Muscle of leg (tissue), 11 donors: ENCODE results near the gene CHN2. TPM values are rescaled to one million over a fixed set of nuclear protein-coding genes. Genes with fewer than 3 reads are reported as not detected.
A peak's percentile ranks its signal among the peaks of the same experiment; 100 is the strongest.
"Not testable (repeated sequence)": the region's sequence is repeated elsewhere in the genome, so short reads cannot be mapped to it uniquely, and the experiment has no call there.

Experiments
- DNase-seq: peaks from one replicate; pipeline ENCODE4 v3.0.0; 2013
- H3K27ac ChIP-seq: one replicate; pipeline ENCODE4 v1.5.1; 2013; ENCODE audit warnings: mild to moderate bottlenecking, low read length, control low read depth
- H3K27me3 ChIP-seq: one replicate; pipeline ENCODE4 v1.6.1; 2013; ENCODE audit warnings: low read length; ENCODE audit not compliant: control insufficient read depth, insufficient read depth
- H3K36me3 ChIP-seq: one replicate; pipeline ENCODE4 v1.6.1; 2013; ENCODE audit warnings: low read length; ENCODE audit not compliant: control insufficient read depth, insufficient read depth
- H3K4me1 ChIP-seq: one replicate; pipeline ENCODE4 v1.6.1; 2013; ENCODE audit warnings: low read length; ENCODE audit not compliant: control insufficient read depth, insufficient read depth
- H3K4me3 ChIP-seq: one replicate; pipeline ENCODE4 v1.5.1; 2013; ENCODE audit warnings: low read length, control low read depth
- H3K9me3 ChIP-seq: replicated peaks from 2 replicates; pipeline ENCODE4 v1.6.1; 2013; ENCODE audit warnings: low read depth, low read length; ENCODE audit not compliant: control insufficient read depth
- WGBS: methylation state at CpG from one replicate; pipeline ENCODE4 v1.1.5; 2013; ENCODE audit warnings: missing lambda C conversion rate; ENCODE audit not compliant: insufficient coverage; 5-methylcytosine and 5-hydroxymethylcytosine counted together
- polyA plus RNA-seq, 8 donors: library from polyadenylated mRNA; unstranded; fragments of 120-200 nt; gene quantifications; one replicate each; pipeline versions ENCODE4 v1.2.1 to v1.2.3, GENCODE V29; 2013; ENCODE audit warnings: inconsistent platforms in 1 of 8, low replicate concordance in 1 of 8; ENCODE audit not compliant: insufficient read length in 8 of 8, insufficient read depth in 1 of 8
- total RNA-seq: library from RNA; stranded (reverse); fragments of 120-200 nt; gene quantifications from one replicate; pipeline ENCODE4 v1.2.4, GENCODE V29; 2013

The CHN2 gene
- total and polyA plus RNA-seq, 9 donors = 7.6 to 18.2 (median 10.2) TPM

DNA sequence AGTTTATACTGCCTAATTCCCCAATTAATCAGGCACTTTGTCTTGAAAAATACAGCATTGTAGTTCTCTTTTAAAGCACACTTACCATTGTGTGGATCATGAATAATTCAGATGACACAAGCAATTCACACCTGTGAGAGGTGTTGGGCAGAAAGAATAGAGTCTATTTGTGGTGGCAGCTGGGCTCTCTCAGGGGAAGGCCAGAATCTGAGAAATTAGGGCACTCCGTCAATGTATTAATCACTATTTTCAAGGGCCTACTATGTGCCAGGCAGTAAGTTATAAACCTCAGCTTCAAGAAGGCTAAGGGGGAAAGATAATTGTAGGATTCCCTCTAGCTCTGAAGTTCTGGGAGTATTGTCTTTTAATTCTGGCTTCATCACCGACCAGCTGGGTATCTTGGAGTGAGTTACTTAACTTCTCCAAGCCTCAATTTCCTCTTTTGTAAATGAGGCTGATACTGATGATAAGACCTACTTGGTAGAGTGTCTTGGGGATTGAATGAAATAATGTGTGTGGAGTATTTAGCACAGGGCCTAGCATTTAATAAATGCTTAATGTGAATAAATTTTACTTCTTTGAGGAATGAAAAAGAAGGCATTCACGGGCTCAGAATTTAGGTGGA lies 2.5 kb downstream of the CHN2 start:
- no CpG with 5 or more reads among the region's 3 CpGs for WGBS
- peaks cover 26% of the 10 kb centered on the region for H3K27me3 ChIP-seq

GRCh38 chr7:29197916-29198315 lies 3.3 kb downstream of the CHN2 start:
- H3K27ac ChIP-seq = no peak overlapping the region

More for the DNA sequence above, 2.5 kb downstream of the CHN2 start:
- no peak for DNase-seq
- Histone ChIP-seq H3K4me3 (no peak overlapping the region), H3K27ac (no peak overlapping the region), H3K36me3 (no peaks in the 10 kb centered on the region), H3K9me3 (no peaks in the 10 kb centered on the region), H3K4me1 (peaks cover 8% of the 10 kb centered on the region)

GRCh38 chr7:29199776-29200175 lies 5.2 kb downstream of the CHN2 start:
- Histone ChIP-seq H3K4me1 (peaks cover 5% of the 10 kb centered on the region), H3K36me3 (no peaks in the 10 kb centered on the region), H3K9me3 (no peaks in the 10 kb centered on the region), H3K4me3 (no peak overlapping the region), H3K27me3 (peaks cover 10% of the 10 kb centered on the region), H3K27ac (no peak overlapping the region)
- DNase-seq = no peak
- WGBS = 43% methylated on average over 1 of the region's 3 CpGs

More at GRCh38 chr7:29197916-29198315, 3.3 kb downstream of the CHN2 start:
- 81% methylated on average over 2 of the region's 3 CpGs for WGBS
- peaks cover 22% of the 10 kb centered on the region for H3K27me3 ChIP-seq
- peaks cover 8% of the 10 kb centered on the region for H3K4me1 ChIP-seq
- no peak for DNase-seq
- no peaks in the 10 kb centered on the region for H3K9me3 ChIP-seq
- H3K4me3 ChIP-seq = no peak overlapping the region
- H3K36me3 ChIP-seq = no peaks in the 10 kb centered on the region

DNA sequence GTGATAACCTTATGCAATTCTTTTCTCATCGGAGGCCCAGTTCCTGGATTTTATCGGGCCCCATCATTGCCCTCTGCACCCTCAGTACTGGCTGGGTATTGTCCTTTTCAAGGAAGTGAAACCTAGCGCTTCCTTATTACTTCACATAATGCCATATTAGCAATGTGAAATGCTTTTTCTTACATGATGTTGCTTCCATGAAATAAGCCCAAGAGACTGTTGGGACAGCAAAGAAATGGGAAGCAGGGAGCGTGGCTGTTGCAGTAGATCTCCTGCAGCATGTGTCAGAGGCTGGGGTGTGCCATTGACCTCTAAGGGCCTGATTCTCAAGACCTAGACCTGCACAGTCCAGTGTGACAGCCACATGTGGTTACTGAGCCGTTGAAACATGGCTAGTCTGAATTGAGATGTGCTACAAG lies 8.1 kb downstream of the CHN2 start:
- H3K27me3 ChIP-seq = peaks cover 2% of the 10 kb centered on the region
- no peaks in the 10 kb centered on the region for H3K4me1 ChIP-seq
- WGBS = 73% methylated on average over 2 of the region's 5 CpGs
- H3K27ac ChIP-seq = no peak overlapping the region
- H3K36me3 ChIP-seq = no peaks in the 10 kb centered on the region
- peak; percentile 62 for DNase-seq
- no peak overlapping the region for H3K4me3 ChIP-seq
- no peaks in the 10 kb centered on the region for H3K9me3 ChIP-seq

DNA sequence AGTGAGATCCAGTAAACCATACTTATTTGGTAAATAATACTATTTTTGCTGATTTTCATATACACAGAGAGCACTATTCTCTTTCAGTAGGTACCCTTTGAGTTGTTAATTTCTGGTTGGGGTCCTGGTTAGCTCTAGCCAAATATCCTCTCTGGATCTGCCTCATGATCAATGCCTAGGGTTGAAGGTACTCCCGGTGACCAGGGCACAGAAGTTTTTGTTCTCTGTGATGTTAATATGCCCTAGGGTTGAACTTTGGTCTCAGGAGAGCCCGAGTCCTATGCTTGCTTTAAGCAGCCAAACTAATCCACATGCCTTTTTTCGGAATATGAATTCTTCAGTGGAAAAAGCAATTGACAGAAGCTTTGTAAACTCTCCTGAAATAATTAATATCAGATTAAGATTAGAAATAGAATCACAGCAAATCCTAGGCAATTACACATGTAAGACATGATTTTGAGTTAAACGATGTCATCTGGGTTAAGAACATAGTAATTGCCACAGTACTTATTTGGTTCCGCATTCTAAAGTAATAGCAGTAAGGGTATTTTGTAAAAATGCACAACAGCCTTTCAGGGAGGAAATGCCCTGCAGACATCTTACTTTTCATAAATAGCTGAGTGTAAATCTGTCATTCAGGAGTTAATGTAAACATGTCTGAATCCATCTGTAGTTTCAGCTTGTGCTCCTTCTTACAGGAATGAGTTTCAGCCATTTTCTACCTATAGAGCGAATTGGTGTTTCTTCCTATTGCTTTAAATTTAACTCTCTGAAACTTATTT lies 10.1 kb downstream of the CHN2 start:
- no peak for DNase-seq
- Histone ChIP-seq H3K27ac (no peak overlapping the region), H3K27me3 (no peaks in the 10 kb centered on the region), H3K4me3 (no peak overlapping the region), H3K9me3 (no peaks in the 10 kb centered on the region), H3K4me1 (no peaks in the 10 kb centered on the region), H3K36me3 (no peaks in the 10 kb centered on the region)
- 80% methylated on average over 1 of the region's 6 CpGs for WGBS

DNA sequence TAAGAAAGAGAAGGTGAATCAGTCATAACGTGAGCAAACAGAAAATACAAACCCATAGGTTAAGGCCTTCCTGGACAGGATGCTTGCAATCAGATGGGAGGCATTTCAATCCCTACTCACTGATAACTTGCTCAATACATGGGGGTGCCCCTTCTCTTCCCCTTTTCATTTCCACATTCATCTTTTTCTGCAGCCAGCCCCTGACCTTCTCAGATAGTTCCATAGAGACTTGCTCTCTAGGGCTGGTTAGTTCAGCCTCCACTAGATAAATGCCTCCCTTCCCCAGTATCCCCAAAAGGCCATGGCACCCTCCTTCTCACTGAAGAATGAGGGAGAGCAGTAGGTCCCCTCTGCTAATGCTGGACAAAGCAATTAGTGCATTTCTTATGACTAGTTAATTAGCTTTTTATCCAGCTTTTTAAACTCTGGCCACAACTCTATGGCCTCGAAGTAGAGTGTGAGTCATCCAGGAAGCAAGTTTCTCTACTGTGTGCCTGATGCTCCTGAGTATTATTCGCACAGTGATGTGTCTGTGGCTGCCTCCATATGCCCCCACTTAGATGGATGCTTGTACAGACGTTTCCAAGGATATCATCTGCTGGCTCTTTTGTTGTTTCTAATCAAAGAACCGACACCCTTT lies 12.7 kb downstream of the CHN2 start:
- DNase-seq = no peak
- Histone ChIP-seq H3K27me3 (no peaks in the 10 kb centered on the region), H3K4me1 (no peaks in the 10 kb centered on the region), H3K36me3 (no peaks in the 10 kb centered on the region), H3K9me3 (no peaks in the 10 kb centered on the region), H3K4me3 (no peak overlapping the region), H3K27ac (no peak overlapping the region)
- WGBS = 30% methylated on average over 2 of the region's 5 CpGs

DNA sequence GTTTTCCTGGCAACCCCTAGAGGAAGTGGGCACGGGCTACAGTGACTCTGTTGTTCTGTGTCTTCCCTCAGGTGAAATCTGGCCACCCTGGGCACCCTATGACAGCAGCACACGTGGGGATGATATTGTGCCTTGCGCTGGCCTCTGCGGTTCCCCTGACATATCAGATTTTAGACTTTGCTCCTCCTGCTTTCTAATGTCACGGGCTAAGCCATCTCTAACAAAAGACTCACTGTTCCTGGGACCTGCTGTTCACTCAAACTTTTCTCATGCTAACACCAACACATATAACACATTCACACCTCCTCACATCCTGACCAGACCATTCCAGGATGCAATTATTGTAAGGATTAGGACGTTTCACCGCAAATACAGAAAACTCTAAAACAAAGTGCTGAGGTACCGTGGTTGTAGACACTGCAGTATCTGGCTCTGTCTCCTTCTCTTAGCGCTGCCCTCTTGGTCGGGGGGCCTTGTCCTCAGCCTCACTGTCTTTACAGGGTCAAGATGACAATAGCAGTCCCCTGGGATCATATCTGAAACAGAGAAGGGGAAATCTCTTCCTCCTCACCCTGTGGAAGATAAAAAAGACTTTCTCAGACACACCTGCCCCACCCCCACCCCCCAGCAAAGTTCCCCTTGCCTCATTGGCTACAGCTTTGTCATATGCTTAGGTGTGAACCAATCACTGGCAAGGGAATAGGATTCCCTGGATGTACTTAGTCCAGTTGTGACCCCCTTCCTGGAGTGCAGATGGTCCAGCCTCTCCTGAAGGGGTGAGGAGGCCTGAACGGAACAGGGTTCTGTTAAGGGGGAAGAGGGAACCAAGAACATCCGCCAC lies 14.1 kb downstream of the CHN2 start:
- 89% methylated on average over 5 of the region's 12 CpGs for WGBS
- Histone ChIP-seq H3K27me3 (no peaks in the 10 kb centered on the region), H3K36me3 (no peaks in the 10 kb centered on the region), H3K4me1 (no peaks in the 10 kb centered on the region), H3K4me3 (no peak overlapping the region), H3K9me3 (no peaks in the 10 kb centered on the region), H3K27ac (no peak overlapping the region)
- no peak for DNase-seq

- Histone ChIP-seq H3K27me3 (no peaks in the 10 kb centered on the region), H3K4me3 (no peak overlapping the region), H3K9me3 (no peaks in the 10 kb centered on the region), H3K36me3 (no peaks in the 10 kb centered on the region), H3K4me1 (peaks cover under 1% of the 10 kb centered on the region), H3K27ac (no peak overlapping the region)
- WGBS = 83% methylated on average over 1 of the region's 3 CpGs
- no peak for DNase-seq
Measured at GRCh38 chr7:29209745-29210144, 15.2 kb downstream of the CHN2 start.

DNA sequence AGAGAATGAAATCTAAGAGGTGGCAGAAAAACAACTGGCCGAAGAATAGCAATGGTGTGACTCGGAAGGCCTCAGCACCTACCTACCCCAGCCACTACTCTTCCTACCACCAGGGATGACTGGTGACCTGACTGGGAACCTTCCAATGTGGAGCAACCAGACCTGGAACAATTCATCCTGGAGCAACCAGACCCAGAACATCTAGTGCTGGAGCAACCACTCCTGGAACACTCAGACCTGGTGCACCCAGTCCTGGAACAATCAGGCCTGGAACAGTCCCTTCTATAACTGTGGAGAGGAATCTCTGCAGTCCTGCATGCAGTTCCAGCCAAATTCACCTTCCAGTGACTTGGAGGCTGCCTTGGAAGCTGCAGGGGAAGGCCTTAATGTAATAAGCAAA lies 18.2 kb downstream of the CHN2 start:
- H3K36me3 ChIP-seq, H3K27ac ChIP-seq, H3K9me3 ChIP-seq, DNase-seq, H3K27me3 ChIP-seq, H3K4me3 ChIP-seq, H3K4me1 ChIP-seq: not testable (repeated sequence)
- WGBS = no CpG with 5 or more reads among the region's 2 CpGs

- Histone ChIP-seq H3K36me3 (no peaks in the 10 kb centered on the region), H3K4me3 (no peak overlapping the region), H3K4me1 (peaks cover 2% of the 10 kb centered on the region), H3K9me3 (no peaks in the 10 kb centered on the region), H3K27me3 (no peaks in the 10 kb centered on the region), H3K27ac (no peak overlapping the region)
- DNase-seq = no peak
- 93% methylated on average over 5 of the region's 5 CpGs for WGBS
Measured at GRCh38 chr7:29214056-29214455, 19.5 kb downstream of the CHN2 start.
